ENCODE results near the gene AHRR.
"Not testable (repeated sequence)": the region's sequence is repeated elsewhere in the genome, so short reads cannot be mapped to it uniquely, and the experiment has no call there.

Gene AHRR

GRCh38 chr5:368183-369084, 46.9 kb downstream of the AHRR start:
- no peak for DNase-seq

GRCh38 chr5:369151-369868, 47.8 kb downstream of the AHRR start:
- DNase-seq = no peak

DNA sequence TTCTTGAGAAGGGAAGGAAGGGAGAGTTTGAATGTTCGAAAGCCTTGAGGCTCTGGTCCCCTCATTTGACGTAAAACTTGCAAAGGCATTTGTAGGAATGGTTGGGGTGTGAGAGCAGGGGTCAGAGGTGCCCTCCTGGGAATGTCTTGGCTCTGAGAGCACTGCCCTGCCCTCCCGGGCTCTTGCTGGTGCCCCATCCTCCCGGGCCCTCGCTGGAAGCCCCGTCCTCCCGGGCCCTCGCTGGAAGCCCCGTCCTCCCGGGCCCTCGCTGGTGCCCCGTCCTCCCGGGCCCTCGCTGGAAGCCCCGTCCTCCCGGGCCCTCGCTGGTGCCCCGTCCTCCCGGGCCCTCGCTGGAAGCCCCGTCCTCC, 48.3 kb downstream of the AHRR start:
- not testable (repeated sequence) for DNase-seq

GRCh38 chr5:370311-370958, 48.9 kb downstream of the AHRR start:
- no peak for DNase-seq

DNA sequence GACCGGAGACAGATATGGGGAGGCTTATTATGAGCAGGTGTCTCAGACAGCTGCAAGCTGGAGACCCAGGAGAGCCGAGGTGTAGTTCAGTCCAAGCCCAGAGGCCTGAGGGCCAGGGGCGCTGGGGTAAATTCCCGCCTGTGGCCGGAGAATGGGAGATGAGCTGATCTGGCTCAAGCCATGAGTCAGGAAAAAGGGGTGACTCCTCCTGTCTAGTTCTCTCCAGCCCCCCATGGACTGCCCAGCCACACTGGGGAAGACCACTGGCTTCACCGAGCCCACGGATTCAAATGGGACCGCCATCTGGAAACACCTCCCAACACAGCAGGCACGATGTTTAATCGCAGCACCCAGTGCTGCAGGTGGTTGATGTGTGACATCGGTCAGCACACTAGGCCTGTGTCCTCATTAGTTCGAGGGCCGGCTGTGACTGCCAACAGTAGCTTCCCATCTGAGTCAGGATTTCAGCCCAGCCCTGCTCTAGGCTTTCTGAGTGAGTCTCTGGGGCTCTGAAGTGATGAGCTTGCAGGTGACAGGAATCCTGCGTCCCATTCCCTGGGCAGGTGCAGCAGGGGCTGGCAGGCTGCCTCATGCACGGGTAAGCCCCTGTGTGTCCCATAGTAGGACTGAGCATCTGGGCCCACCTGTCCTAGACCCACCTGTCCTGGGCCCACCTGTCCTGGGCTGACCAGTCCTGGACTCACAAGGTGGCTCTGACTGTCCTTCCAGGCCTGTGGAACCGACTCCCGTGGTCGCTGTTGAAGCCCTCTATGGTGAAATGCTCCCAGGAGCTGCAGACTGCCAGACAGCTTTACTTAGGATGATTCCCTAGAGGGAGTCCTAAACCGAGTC, 49.7 kb downstream of the AHRR start:
- DNase-seq = peak; percentile 79

- no peak for DNase-seq
Observed at GRCh38 chr5:371811-372555, 50.5 kb downstream of the AHRR start.

GRCh38 chr5:372556-372995, 51.1 kb downstream of the AHRR start:
- DNase-seq = no peak

- peak; percentile 54 for DNase-seq
Observed at GRCh38 chr5:372996-373709, 51.6 kb downstream of the AHRR start.

- DNase-seq = peak; percentile 75
Observed at GRCh38 chr5:373710-374602, 52.4 kb downstream of the AHRR start.

- no peak for DNase-seq
Observed at GRCh38 chr5:374631-375335, 53.3 kb downstream of the AHRR start.

- no peak for DNase-seq
Observed at GRCh38 chr5:375336-375920, 53.9 kb downstream of the AHRR start.

DNA sequence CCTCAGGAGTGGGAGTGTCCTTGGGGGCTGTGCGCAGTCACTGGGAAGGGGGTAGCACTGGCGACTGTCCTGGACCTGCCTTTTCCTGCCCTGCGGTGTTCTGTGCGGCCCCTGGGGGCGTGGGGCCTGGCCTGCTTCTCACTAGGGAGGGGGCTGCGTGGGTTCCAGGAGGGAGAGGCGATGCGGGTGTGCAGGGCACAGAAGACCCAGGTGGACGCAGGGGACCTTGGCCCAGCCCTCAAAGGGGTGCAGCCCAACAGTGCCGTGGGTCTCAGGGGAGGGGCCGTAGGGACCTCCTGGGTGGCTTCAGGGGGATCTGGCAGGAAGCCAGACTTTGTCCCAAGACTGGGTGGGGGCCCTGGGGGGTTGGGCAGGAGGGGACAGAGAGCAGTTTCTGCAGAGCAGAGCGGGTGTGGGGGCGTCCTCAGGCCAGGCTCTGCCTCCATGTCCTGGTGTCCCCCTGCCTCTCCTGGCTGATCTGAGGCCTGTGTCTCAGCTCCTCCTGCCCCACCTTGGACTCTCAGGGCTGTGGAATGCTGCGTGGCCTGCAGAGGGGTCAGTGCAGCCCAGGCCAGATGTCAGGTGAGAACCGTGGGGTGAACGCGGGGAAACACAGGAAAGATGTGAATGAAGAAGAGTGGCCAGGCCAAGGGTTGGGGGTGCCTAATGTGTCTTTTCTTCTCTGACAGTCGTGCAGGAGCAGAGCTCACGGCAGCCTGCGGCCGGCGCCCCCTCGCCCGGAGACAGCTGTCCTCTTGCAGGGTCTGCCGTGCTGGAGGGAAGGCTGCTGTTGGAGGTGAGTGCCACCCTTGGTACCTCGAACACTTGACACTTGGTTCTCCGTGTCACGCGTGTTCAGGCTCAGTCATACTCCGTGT, 54.6 kb downstream of the AHRR start:
- DNase-seq = no peak

GRCh38 chr5:376799-377325, 55.3 kb downstream of the AHRR start:
- DNase-seq = no peak

- DNase-seq = no peak
Observed at GRCh38 chr5:377326-377981, 55.9 kb downstream of the AHRR start.

DNA sequence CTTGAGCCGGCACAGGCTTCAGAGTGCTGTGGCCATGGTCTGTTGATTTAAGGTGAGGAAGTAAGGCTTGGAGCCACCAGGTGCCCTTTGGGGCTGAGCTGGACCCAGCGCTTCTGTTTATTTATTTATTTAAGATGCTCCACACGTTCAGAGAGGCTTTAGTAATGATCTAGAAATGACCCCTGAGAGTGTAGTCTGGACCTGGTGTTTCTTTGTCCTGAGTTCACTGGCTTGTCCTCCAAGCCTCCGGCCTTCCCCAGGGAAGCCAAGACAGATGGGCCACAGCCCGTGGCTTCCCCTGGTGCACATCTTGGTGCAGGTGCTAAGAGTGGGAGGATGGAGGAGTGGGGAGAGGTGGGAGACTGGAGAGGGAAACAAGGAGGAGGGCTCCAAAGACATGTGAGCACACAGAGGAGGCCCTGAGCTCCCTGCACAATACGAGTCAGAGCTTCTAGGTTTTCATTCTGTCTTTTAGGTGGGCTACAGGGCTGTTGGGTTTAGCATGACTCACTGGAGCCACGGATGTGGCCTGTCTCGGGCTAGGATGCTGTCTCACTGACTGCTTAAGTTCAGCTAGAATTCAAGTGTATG, 56.9 kb downstream of the AHRR start:
- no peak for DNase-seq

- no peak for DNase-seq
Observed at GRCh38 chr5:378976-379742, 57.6 kb downstream of the AHRR start.

All from NCI-H510A (cell line).